IMR-90 (cell line): ENCODE data around the gene SHE.

ENCODE experiments used
- MXI1 ChIP-seq: IDR thresholded peaks from 2 replicates; pipeline ENCODE4 v1.6.1; 2012; ENCODE audit warnings: low read depth, mild to moderate bottlenecking, low read length, moderate library complexity, borderline replicate concordance
- POLR2A ChIP-seq: IDR thresholded peaks from 2 replicates; pipeline ENCODE4 v1.6.1; 2012; ENCODE audit warnings: mild to moderate bottlenecking, low read depth, low read length
- RCOR1 ChIP-seq: IDR thresholded peaks from 2 replicates; pipeline ENCODE4 v1.6.1; 2012; ENCODE audit warnings: mild to moderate bottlenecking, low read length, improper control_type of control experiment; ENCODE audit not compliant: insufficient replicate concordance
- SMC3 ChIP-seq: fragments of 150-350 bp; IDR thresholded peaks from 2 replicates; pipeline ENCODE4 v1.6.1; 2016; ENCODE audit warnings: low read depth, mild to moderate bottlenecking, antibody characterized with exemption, low read length, moderate library complexity
- TF ChIP-seq, protein P1 (sequence below): conservative IDR thresholded peaks from 2 replicates; pipeline ENCODE4 v1.5.1; 2012; ENCODE audit warnings: mild to moderate bottlenecking, low read depth, low read length, improper control_type of control experiment

- TF ChIP-seq, protein P1, sequence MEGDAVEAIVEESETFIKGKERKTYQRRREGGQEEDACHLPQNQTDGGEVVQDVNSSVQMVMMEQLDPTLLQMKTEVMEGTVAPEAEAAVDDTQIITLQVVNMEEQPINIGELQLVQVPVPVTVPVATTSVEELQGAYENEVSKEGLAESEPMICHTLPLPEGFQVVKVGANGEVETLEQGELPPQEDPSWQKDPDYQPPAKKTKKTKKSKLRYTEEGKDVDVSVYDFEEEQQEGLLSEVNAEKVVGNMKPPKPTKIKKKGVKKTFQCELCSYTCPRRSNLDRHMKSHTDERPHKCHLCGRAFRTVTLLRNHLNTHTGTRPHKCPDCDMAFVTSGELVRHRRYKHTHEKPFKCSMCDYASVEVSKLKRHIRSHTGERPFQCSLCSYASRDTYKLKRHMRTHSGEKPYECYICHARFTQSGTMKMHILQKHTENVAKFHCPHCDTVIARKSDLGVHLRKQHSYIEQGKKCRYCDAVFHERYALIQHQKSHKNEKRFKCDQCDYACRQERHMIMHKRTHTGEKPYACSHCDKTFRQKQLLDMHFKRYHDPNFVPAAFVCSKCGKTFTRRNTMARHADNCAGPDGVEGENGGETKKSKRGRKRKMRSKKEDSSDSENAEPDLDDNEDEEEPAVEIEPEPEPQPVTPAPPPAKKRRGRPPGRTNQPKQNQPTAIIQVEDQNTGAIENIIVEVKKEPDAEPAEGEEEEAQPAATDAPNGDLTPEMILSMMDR: no peak
- no peak for TF ChIP-seq RCOR1
- no peak for TF ChIP-seq SMC3
- TF ChIP-seq MXI1: no peak
- no peak for TF ChIP-seq POLR2A
These were observed 62.0 kb downstream of the SHE start for GRCh38 chr1:154440036-154440804.
